ENCODE measurements around the gene ZBTB8B.

Gene ZBTB8B

GRCh38 chr1:32509939-32510338, 45.1 kb downstream of the ZBTB8B start:
- DNase-seq: no peak
